IgD-negative memory B cell (primary cell): ENCODE data around the gene ZFY. TPM values are rescaled to one million over a fixed set of nuclear protein-coding genes. Genes with fewer than 3 reads are reported as not detected.

Experiments used
- H3K27ac Mint-ChIP-seq, 3 donors: one replicate each; pipeline ENCODE4 v1.8.0; 2020 to 2022; ENCODE audit warnings: mild to moderate bottlenecking in 3 of 3, mixed read lengths in 3 of 3, moderate library complexity in 1 of 3
- H3K27me3 Mint-ChIP-seq: one replicate; pipeline ENCODE4 v1.8.0; 2021; ENCODE audit warnings: mixed read lengths
- H3K36me3 Mint-ChIP-seq: one replicate; pipeline ENCODE4 v1.8.0; 2020; ENCODE audit warnings: mild to moderate bottlenecking, mixed read lengths
- H3K4me1 Mint-ChIP-seq, 3 donors: one replicate each; pipeline ENCODE4 v1.8.0; 2020 to 2022; ENCODE audit warnings: mixed read lengths in 3 of 3, mild to moderate bottlenecking in 1 of 3
- H3K4me3 Mint-ChIP-seq, 4 donors: one replicate each; pipeline ENCODE4 v1.8.0; 2020 to 2022; ENCODE audit warnings: mild to moderate bottlenecking in 4 of 4, mixed read lengths in 4 of 4, moderate library complexity in 3 of 4
- H3K9me3 Mint-ChIP-seq, 3 donors: one replicate each; pipeline ENCODE4 v1.8.0; 2020 to 2021; ENCODE audit warnings: mixed read lengths in 3 of 3, mild to moderate bottlenecking in 1 of 3
- polyA plus RNA-seq: library from polyadenylated mRNA; unstranded; fragments of 300-500 nt; fragmentation: Illumina TruSeq; gene quantifications from one replicate; pipeline ENCODE4 v1.2.3, GENCODE V29; 2021

Gene ZFY
- not detected for polyA plus RNA-seq

DNA sequence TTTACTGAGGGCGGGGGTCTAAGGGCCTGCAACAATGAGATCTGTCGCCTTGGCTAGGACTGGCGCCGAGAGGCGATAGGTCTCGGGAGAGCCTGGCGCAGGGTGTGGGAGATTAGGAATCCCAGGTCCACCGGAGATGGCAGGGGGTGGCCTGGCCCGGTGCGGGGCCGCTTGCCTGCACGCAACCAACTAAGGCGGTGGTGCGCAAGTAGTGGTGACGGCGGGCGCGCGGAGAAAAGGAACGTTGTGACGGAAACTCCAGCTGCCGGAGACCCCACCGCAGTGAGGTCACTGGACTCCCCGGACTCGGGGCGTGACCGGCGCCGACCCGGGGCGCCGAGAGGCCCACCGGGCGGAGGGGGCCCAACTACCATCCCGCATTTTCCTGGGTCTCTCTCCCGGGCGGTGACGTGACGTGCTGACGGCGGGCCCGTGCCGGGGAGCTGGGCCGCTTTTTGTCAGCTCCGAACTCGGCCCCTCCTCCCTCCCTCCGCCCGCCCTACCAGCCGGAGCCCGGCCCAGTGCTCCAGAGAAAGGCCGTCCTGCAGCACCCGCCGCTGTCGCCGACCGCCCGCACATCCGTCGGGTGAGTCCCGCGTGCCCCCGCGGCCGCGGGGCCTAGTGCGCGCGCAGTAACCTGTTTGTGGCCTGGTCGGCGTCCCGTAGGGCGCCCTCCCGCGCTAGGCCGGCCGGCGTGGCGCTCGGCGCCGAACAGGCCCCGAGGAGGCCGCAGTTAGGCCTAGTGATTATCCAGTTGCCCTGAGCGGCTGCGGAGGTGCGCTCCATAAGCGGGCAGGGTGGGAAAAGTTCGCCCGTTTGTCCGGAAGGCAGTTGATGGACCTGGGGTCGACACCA is at the start of gene ZFY:
TSS of gene ZFY (plus strand) at position 521 of the 855 bp plus-strand sequence. CDS start 18,556 bp downstream, outside the sequence.
- no peaks in the 10 kb centered on the region for H3K27me3 Mint-ChIP-seq
- no peak within 1 kb of the TSS for H3K27ac Mint-ChIP-seq
- H3K4me3 Mint-ChIP-seq = no peak within 1 kb of the TSS
- no peaks in the 10 kb centered on the region for H3K36me3 Mint-ChIP-seq
- H3K9me3 Mint-ChIP-seq = no peaks in the 10 kb centered on the region
- H3K4me1 Mint-ChIP-seq = no peaks in the 10 kb centered on the region

DNA sequence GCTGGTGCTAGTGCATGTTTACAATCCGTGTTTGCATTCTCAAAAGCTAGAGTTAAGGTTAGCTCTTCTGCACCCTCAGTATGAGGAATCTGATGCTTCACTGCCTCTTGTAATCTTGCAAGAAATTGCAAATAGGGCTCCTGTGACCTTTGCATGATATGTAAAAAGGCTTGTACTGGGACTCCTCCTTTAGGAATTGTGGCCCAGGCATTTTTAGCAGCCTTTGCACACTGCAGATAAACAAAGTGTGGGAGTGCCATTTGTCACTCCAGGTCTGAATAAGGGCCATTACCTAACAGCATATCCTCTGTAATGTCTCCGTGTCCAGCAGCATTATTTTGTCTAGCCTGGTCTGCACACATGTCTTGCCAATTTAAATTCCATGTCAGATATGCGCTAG is 49.3 kb upstream of the ZFY start:
- no peaks in the 10 kb centered on the region for H3K36me3 Mint-ChIP-seq
- H3K27ac Mint-ChIP-seq = no peak overlapping the region
- H3K4me1 Mint-ChIP-seq = no peaks in the 10 kb centered on the region
- H3K4me3 Mint-ChIP-seq = no peak overlapping the region
- no peaks in the 10 kb centered on the region for H3K27me3 Mint-ChIP-seq
- H3K9me3 Mint-ChIP-seq = no peaks in the 10 kb centered on the region

DNA sequence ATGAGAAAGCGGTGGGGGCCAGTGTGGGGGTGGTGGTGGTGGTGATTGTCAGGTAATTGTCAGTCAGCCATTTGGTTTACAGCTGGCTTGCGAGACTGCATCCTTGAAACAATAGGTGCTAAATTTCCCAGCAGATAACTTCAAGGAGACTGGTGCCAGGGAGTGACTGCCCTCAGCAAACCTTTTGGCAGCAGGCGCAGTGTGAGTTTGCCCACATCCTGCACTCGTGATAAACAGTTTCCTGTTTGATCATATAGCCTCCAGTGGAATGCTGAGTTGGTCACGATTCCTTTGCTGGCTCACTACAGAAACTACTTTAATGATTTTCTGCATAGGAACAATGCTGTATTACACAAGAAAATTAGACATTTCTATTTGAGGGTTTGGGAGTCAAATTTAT is 47.8 kb upstream of the ZFY start:
- H3K27ac Mint-ChIP-seq = no peak overlapping the region

DNA sequence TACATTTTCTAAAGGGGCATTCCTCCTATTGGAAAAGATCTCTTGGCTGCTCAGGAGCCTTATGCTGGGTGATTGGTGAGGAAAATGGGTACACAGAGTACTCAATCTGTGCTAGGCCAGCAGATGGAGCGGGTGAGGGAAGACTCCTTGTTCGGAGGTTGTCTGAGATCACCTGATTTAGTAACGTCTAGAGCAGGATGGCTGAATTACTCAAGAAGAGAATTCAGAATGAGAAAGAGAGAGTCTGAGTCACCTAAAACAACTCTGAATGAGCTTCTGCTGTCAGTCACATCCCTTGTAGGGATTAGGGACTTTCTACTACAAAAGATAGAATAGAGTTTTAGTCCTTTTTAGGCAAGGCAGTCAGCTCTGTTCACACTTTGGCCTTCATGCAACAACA is 47.2 kb upstream of the ZFY start:
- Mint-ChIP-seq H3K9me3 (no peaks in the 10 kb centered on the region), H3K4me1 (no peaks in the 10 kb centered on the region), H3K27me3 (no peaks in the 10 kb centered on the region), H3K27ac (no peak overlapping the region), H3K36me3 (no peaks in the 10 kb centered on the region), H3K4me3 (no peak overlapping the region)

More for the DNA sequence above, 47.8 kb upstream of the ZFY start:
- H3K4me1 Mint-ChIP-seq = no peaks in the 10 kb centered on the region
- no peaks in the 10 kb centered on the region for H3K36me3 Mint-ChIP-seq
- no peaks in the 10 kb centered on the region for H3K9me3 Mint-ChIP-seq
- H3K27me3 Mint-ChIP-seq = no peaks in the 10 kb centered on the region
- no peak overlapping the region for H3K4me3 Mint-ChIP-seq

DNA sequence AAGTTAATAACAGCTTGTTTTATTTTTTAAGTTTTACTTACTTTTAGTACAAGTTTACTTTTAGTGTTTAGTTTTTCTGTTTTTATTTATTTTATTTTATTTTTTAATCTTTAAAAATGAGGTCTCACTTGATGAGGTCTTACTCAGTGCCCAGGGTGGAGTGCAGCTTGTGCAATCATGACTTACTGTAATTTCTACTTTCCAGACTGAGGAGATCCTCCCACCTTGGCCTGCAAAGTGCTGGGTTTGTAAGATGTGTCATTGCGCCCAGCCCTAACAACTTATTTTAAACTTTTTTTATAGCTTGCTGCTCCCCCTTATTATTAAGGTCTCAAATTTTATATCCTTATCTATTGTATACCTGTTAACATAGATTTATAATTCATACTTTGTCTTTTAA is 41.7 kb upstream of the ZFY start:
- no peak overlapping the region for H3K4me3 Mint-ChIP-seq
- no peaks in the 10 kb centered on the region for H3K27me3 Mint-ChIP-seq
- no peaks in the 10 kb centered on the region for H3K4me1 Mint-ChIP-seq
- no peak overlapping the region for H3K27ac Mint-ChIP-seq
- H3K9me3 Mint-ChIP-seq = no peaks in the 10 kb centered on the region
- H3K36me3 Mint-ChIP-seq = no peaks in the 10 kb centered on the region

DNA sequence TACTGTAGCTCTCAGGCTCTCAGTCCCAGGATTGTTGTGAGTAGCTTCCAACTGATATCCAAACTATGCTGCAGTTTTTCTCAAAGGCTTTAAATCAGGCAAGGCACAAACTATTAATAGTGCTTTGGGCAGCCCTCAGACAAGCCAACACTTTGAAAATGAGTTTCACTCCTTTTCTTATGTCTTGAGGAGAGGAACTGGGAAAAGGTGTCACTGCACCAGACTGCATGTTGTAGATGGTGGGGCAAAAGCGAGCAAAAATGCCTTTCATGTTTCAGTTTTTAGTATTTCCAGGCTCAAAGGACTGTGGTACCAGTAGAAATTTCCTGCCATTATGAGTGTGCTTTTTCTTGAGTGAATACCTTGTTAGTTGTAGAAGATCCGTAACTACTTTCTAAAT is 39.1 kb upstream of the ZFY start:
- H3K27ac Mint-ChIP-seq = no peak overlapping the region
- H3K4me1 Mint-ChIP-seq = no peaks in the 10 kb centered on the region
- no peaks in the 10 kb centered on the region for H3K36me3 Mint-ChIP-seq
- H3K9me3 Mint-ChIP-seq = no peaks in the 10 kb centered on the region
- H3K27me3 Mint-ChIP-seq = no peaks in the 10 kb centered on the region
- H3K4me3 Mint-ChIP-seq = no peak overlapping the region

DNA sequence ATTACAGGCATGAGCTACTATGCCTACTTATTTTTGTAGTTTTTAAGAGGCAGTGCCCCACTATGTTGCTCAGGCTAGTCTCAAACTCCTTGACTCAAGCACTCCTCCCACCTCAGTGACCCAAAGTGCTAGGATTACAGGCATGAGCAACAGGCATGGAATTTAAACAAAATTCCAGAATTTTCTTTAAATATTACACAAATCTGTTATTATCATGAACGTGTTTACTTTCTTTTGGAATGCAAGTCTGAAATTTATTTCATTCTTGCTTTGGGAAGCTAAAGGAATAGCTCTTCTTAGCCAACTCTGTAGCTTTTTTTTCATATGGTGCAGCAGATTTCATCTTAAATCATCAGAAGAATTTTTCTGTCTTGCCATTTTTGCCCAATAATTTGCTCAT is 27.8 kb upstream of the ZFY start:
- no peaks in the 10 kb centered on the region for H3K36me3 Mint-ChIP-seq
- no peaks in the 10 kb centered on the region for H3K9me3 Mint-ChIP-seq
- no peak overlapping the region for H3K27ac Mint-ChIP-seq
- H3K27me3 Mint-ChIP-seq = no peaks in the 10 kb centered on the region
- no peaks in the 10 kb centered on the region for H3K4me1 Mint-ChIP-seq
- H3K4me3 Mint-ChIP-seq = no peak overlapping the region

DNA sequence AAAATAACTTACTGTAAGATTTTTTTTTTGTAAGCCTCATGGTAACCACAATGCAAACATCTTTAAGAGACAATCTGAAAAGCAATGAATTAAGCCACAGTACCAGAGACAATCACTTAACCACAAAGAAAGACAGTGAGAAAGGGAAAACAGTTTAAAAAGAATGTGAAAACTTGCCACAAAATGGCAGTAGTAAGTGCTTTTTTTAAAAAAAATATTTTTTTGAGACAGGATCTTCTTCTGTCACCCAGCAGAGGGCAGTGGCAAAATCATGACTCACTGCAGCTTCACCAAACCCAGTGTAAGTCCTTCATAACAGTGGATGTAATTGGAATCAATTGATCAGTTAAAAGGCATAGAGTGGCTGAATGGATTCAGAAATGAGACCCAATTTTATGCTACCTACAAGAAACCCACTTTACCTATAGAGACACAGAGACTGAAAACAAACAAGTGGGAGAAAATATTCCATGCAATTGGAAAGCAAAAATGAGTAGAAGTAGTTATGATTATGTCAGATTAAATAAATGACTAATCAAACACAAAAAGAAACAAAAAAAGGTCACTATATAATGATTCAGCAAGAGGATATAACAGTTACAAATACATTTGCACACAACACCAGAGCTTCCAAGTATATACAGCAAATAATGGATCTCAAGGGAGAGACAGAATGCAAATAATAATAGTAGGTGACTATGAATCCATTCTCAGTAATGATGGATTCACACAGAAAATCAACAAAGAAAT is 21.9 kb upstream of the ZFY start:
- Mint-ChIP-seq H3K4me3 (no peak overlapping the region), H3K36me3 (no peaks in the 10 kb centered on the region), H3K4me1 (no peaks in the 10 kb centered on the region), H3K27ac (no peak overlapping the region), H3K27me3 (no peaks in the 10 kb centered on the region), H3K9me3 (no peaks in the 10 kb centered on the region)

DNA sequence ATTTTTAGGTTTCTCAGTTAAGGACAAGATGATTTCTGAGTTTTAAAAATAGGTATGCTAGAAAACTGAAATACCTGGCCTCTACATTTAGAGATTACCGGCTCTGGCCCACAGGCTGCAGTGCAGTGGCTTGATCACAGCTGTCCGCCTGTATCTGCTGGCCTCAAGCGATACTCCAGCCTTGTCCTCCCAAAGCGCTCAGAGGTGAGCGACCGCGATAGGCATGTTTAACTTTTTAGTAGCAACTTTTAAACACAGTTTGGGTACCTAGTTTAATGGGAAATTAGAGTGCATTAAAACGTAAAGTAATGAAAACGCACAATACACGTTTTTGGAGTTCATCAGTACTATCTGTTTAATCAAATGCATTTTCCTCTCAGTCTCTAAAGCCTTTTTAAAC is 1.1 kb upstream of the ZFY start:
- Mint-ChIP-seq H3K4me1 (no peaks in the 10 kb centered on the region), H3K27me3 (no peaks in the 10 kb centered on the region), H3K4me3 (no peak overlapping the region), H3K27ac (no peak overlapping the region), H3K9me3 (no peaks in the 10 kb centered on the region), H3K36me3 (no peaks in the 10 kb centered on the region)

DNA sequence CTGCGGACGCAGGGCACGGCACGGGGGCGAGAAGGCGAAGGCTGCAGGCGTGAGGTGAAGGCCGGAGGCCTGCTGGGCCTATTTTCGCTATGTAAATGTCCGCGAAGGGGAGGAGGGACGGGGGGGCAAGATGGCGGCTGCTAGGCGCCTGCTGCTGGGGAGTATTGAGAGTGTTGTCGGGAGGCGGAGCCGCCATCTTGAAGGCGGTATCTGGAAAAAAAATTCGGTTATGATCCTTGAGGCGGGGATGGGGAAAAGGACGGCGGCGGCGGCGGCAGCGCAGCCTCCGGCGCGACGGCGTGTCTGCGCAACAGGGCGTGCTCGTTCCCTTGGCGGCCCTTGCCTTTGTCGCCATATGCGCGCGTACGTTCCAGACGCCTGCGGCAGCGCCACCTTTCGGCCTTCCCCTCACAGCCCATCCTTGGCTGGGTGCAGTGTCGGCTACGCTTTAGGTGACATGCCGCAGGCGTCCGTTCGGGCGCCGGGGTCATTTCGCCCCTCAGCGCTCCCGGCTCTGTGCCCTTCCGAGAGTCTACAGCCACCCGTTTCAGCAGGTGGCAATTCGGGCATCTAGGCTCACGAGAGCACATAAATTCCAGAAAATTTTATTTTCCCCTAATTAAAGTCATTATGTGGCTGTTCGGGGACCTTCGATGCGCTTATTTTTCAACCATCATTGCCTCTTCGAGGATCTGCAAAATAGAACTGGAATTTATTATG is 695 bp downstream of the ZFY start:
- no peaks in the 10 kb centered on the region for H3K36me3 Mint-ChIP-seq
- no peak overlapping the region for H3K27ac Mint-ChIP-seq
- no peak overlapping the region for H3K4me3 Mint-ChIP-seq
- H3K27me3 Mint-ChIP-seq = no peaks in the 10 kb centered on the region
- H3K4me1 Mint-ChIP-seq = no peaks in the 10 kb centered on the region
- no peaks in the 10 kb centered on the region for H3K9me3 Mint-ChIP-seq

DNA sequence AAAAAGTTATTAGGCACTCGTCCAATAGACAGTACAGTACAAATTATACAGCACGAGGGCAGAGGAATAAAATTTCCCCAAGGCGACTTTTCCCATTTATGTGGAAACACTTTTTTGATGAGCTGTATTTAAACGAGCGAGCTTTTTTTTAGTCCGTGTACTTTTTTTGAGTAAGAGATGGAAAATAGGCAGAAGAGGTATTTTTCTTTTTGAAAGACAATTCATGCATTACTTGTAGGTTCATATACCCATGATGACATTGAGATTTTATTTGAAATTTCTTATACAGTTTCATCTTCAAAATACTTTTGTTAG is 1.2 kb downstream of the ZFY start:
- no peak overlapping the region for H3K4me3 Mint-ChIP-seq
- no peaks in the 10 kb centered on the region for H3K4me1 Mint-ChIP-seq
- H3K9me3 Mint-ChIP-seq = no peaks in the 10 kb centered on the region
- no peak overlapping the region for H3K27ac Mint-ChIP-seq
- H3K27me3 Mint-ChIP-seq = no peaks in the 10 kb centered on the region
- H3K36me3 Mint-ChIP-seq = no peaks in the 10 kb centered on the region

DNA sequence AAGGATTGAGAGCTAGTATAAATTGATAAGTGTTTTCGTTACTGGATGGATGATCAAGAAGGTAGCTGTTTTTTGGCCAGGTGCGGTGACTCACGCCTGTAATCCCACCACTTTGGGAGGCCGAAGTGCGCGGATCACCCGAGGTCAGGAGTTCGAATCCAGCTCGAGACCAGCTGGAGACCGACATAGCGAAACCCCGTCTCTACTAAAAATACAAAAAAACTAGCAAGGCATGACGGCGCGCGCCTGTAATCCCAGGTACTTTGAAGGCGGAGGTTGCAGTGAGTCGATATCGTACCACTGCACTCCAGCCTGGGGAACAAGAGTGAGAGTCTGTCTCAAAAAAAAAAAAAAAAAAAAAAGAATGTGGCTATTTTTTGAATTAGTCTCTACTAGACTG is 2.0 kb downstream of the ZFY start:
- Mint-ChIP-seq H3K27ac (no peak overlapping the region), H3K4me3 (no peak overlapping the region), H3K4me1 (no peaks in the 10 kb centered on the region), H3K36me3 (no peaks in the 10 kb centered on the region), H3K27me3 (no peaks in the 10 kb centered on the region), H3K9me3 (no peaks in the 10 kb centered on the region)

DNA sequence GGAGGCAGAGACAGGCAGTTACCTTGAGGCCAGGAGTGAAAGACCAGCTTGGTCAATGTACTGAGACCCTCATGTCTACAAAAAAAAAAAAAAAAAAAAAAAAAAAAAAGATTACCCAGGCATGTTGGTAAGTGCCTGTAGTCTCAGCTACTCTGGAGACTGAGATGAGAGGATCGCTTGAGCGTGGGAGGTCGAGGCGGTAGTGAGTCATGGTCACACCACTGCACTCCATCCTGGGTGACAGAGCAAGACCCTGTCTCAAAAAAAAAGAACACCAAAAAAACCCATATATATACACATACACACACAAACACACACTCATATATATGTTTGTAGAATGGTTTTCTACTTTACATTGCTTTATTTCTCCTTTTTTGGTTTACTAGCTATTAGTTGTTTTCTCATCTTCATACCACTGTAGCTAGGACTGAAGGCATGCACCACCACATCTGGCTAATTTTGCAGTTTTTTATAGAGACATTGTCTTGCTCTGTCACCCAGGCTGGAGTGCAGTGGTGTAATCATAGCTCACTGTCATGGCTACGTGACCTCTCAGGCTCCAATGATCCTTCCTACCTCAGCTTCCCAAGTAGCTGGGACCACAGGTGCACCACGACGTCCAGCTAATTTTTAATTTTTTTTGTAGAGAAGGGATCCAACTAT is 14.5 kb downstream of the ZFY start:
- Mint-ChIP-seq H3K27me3 (no peaks in the 10 kb centered on the region), H3K27ac (no peak overlapping the region), H3K4me3 (no peak overlapping the region), H3K36me3 (no peaks in the 10 kb centered on the region), H3K4me1 (no peaks in the 10 kb centered on the region), H3K9me3 (no peaks in the 10 kb centered on the region)

DNA sequence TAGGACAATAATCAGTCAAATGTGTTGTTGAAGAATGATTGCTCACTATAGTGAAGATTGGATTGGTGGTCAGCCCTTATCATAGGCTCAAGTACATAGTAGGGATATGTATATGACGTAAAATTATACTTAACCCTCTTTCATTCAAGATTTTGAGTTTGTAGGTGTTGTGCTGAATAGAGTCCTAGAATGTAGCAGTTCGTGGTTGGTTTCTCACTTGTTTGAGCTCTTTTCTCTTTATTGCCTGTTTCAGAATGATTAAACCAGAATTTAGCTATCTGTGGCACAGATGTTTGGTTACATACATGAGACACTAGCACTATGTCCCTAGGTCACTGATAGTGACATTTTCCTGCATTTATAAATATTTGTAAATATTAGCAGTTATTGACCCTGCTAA is 15.5 kb downstream of the ZFY start:
- Mint-ChIP-seq H3K4me3 (no peak overlapping the region), H3K9me3 (no peaks in the 10 kb centered on the region), H3K27me3 (no peaks in the 10 kb centered on the region), H3K27ac (no peak overlapping the region), H3K36me3 (no peaks in the 10 kb centered on the region), H3K4me1 (no peaks in the 10 kb centered on the region)

DNA sequence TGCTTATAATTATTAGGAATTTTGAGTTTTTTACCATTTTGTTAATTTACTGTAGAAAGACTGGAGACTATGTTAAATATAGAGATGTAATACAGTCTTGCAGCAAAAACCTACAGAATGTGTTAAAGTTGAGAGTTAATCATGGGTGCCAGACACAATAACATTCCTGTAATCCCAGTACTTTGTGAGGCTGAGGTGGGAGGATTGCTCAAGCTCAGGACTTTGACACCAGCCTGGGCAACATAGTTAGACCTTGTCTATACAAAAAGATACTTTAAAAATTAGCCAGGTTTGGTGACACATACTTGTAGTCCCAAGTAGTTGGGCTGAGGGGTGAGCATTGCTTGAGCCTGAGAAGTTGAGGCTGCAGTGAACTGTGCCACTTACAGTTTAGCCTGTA is 17.7 kb downstream of the ZFY start:
- H3K9me3 Mint-ChIP-seq = no peaks in the 10 kb centered on the region
- no peaks in the 10 kb centered on the region for H3K4me1 Mint-ChIP-seq
- H3K27ac Mint-ChIP-seq = no peak overlapping the region
- H3K4me3 Mint-ChIP-seq = no peak overlapping the region
- no peaks in the 10 kb centered on the region for H3K27me3 Mint-ChIP-seq
- H3K36me3 Mint-ChIP-seq = no peaks in the 10 kb centered on the region
